Measurements from ENCODE around the gene MICALL1. TPM values are rescaled to one million over a fixed set of nuclear protein-coding genes. Genes with fewer than 3 reads are reported as not detected.
"Not testable (repeated sequence)": the region's sequence is repeated elsewhere in the genome, so short reads cannot be mapped to it uniquely, and the experiment has no call there.

MICALL1 gene
- total and polyA plus RNA-seq, 8 donors: 8.8 to 22.3 (median 19.2) TPM

DNA sequence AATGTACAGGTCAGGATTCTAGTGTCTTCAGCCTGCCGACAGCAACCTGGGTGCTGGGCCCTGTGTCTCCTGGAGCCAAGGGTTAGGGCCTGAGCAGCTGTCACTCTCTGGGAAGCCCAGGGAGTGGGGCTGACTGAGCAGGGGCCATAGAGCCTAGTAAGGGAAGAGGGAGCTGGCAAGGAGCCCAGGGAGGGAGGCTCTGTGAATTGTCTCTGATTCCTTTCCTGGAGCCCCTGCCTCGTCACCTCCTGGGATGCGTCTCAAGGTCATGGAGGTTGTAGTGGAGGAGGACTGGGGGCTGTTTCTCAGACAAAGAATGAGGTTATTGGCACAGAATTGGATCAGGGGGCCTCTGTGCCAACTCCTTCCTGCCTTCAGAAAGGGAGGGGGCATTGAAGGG, 66.4 kb downstream of the MICALL1 start:
- no peak overlapping the region for H3K4me3 ChIP-seq
- TF ChIP-seq, protein P1, sequence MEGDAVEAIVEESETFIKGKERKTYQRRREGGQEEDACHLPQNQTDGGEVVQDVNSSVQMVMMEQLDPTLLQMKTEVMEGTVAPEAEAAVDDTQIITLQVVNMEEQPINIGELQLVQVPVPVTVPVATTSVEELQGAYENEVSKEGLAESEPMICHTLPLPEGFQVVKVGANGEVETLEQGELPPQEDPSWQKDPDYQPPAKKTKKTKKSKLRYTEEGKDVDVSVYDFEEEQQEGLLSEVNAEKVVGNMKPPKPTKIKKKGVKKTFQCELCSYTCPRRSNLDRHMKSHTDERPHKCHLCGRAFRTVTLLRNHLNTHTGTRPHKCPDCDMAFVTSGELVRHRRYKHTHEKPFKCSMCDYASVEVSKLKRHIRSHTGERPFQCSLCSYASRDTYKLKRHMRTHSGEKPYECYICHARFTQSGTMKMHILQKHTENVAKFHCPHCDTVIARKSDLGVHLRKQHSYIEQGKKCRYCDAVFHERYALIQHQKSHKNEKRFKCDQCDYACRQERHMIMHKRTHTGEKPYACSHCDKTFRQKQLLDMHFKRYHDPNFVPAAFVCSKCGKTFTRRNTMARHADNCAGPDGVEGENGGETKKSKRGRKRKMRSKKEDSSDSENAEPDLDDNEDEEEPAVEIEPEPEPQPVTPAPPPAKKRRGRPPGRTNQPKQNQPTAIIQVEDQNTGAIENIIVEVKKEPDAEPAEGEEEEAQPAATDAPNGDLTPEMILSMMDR (IDR thresholded peaks at IDR 0.05): no peak
- no peak for DNase-seq
- H3K36me3 ChIP-seq: peaks cover 0 to 6% (median 3%) of the 10 kb centered on the region in 3 donors
- H3K27ac ChIP-seq: no peak overlapping the region
- no peak for ATAC-seq
- 64 to 83% methylated on average over 3 of the region's 3 CpGs for WGBS, 2 donors
- H3K27me3 ChIP-seq: no peaks in the 10 kb centered on the region
- no peaks in the 10 kb centered on the region for H3K9me3 ChIP-seq
- no peak for FAIRE-seq
- intact Hi-C loops (cut with DNase I): no loop called here
- H3K4me1 ChIP-seq: no peaks in the 10 kb centered on the region

DNA sequence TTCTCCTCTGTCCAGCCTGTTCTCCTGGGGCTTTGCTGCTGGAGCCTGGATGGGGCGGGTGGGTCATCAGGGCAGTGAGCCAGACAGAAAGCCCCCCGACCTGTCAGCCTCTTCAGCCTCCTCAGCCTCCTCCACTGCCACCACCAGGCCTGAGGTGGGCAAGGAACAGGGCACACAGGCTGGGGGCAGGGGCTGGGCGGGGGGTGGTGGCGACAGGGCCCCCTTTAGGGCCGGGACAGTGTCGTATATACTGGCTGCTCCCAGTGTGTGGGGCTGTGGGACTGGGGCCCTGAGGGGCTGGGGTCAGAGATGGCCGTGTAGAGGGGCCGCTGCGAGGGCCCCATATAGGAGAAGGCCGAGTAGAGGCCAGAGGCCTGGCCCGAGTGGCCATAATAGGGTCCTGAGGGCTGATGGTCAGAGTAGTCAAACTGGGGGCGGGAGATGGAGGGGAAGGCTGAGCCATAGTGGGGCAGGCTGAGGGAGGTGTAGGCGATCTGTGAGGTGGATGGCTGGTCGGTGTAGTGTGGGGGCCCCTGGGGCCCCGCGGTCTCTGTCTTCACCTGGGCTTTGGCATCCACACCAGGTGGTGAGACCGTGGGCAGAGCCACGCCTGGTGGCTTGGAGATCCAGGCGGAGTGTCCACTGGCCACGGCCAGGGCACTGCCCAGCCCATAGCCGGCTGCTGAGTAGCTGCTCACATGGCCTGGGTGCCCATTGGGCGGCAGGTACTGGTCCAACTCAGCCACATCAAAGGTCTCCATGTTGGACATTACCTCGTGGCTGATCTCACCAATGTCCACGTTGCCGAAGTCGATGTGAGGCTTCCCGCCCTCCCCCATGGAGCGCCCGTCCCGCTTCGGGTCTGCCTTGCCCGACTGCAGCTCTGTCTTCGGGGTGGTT, 67.4 kb downstream of the MICALL1 start:
- no peak overlapping the region for H3K27ac ChIP-seq
- no peak for FAIRE-seq
- H3K36me3 ChIP-seq: no peaks in the 10 kb centered on the region
- no peak for ATAC-seq
- TF ChIP-seq, protein P1 (IDR thresholded peaks at IDR 0.05): no peak
- intact Hi-C loops (cut with DNase I): no loop called here
- WGBS, 2 donors: 93 to 97% methylated on average over 33 of the region's 33 CpGs
- H3K9me3 ChIP-seq: no peaks in the 10 kb centered on the region
- no peaks in the 10 kb centered on the region for H3K27me3 ChIP-seq
- H3K4me3 ChIP-seq: no peak overlapping the region
- DNase-seq: peak in 1 of 6 donors; percentile 69
- H3K4me1 ChIP-seq: no peaks in the 10 kb centered on the region

DNA sequence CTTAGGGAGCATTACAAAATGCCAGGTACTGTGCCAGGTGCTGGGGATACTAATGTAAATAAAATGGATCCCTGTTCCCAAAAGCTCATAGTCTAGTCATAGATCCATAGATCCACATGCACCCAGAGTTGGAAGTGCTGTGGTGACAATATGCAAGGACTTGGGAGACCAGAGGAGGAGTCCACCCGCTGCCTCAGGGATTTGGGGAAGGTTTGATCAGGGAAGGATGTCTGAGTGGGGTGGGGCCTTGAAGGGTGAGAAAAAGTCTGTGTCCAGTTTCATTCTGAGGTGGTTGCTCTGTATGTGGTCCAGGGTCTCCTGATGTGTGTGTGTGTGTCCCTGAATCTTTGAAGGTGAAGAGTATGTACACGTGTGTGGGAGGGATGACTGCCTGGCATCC, 69.1 kb downstream of the MICALL1 start:
- no peak for ATAC-seq
- Histone ChIP-seq H3K9me3 (no peaks in the 10 kb centered on the region), H3K36me3 (no peaks in the 10 kb centered on the region), H3K4me3 (no peak overlapping the region), H3K4me1 (no peaks in the 10 kb centered on the region), H3K27ac (no peak overlapping the region), H3K27me3 (no peaks in the 10 kb centered on the region)
- TF ChIP-seq, protein P1 (IDR thresholded peaks at IDR 0.05): no peak
- DNase-seq: no peak
- WGBS, 2 donors: 68 to 88% methylated on average over 2 of the region's 2 CpGs
- intact Hi-C loops (cut with DNase I): no loop called here
- no peak for FAIRE-seq

DNA sequence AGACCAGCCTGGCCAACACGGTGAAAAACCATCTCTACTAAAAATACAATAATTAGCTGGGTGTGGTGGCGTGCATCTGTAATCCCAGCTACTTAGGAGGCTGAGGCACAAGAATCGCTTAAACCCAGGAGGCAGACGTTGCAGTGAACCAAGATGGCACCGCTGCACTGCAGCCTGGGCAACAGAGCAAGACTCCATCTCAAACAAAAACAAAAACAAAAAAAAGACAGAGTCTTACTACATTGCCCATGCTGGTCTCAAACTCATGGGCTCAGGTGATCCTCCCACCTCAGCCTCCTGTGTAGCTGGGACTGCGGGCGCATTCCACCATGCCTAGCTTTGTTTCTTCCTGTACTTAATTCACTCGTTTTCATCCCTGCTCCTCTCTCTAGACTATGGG, 69.9 kb downstream of the MICALL1 start:
- ATAC-seq, FAIRE-seq: not testable (repeated sequence)

DNA sequence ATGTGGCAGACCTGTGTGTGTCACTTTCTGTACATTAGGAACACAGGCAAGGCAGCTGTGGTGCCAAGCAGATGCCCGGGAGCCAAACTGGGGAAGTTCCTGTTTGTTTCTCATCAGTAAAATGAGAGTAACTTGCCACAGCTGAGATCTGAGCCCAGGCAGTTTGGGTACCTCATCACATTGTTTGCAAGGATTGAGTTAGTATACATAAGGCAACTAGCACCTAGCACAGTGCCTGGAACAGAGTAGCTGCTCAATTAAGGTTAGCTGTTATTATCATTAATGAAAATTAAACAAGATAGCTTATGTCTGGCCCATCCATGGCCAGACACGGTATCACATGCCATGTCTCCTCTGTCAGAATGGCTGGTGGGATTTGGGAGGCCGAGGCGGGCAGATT, 70.5 kb downstream of the MICALL1 start:
- DNase-seq (no peak), FAIRE-seq (no peak), ATAC-seq (no peak)
- Histone ChIP-seq H3K36me3 (no peaks in the 10 kb centered on the region), H3K9me3 (no peaks in the 10 kb centered on the region), H3K27ac (no peak overlapping the region), H3K4me3 (no peak overlapping the region), H3K27me3 (no peaks in the 10 kb centered on the region), H3K4me1 (no peaks in the 10 kb centered on the region)
- TF ChIP-seq, protein P1 (IDR thresholded peaks at IDR 0.05): no peak
- intact Hi-C loops (cut with DNase I): no loop called here
- 94 to 97% methylated on average over 4 of the region's 4 CpGs for WGBS, 2 donors

More for the DNA sequence above, 69.9 kb downstream of the MICALL1 start:
- H3K4me3 ChIP-seq; H3K9me3 ChIP-seq; H3K4me1 ChIP-seq; H3K27ac ChIP-seq; intact Hi-C loops (cut with DNase I); H3K36me3 ChIP-seq; H3K27me3 ChIP-seq; DNase-seq: not testable (repeated sequence)
- WGBS, 2 donors: 88 to 92% methylated on average over 8 of the region's 8 CpGs
